ENCODE measurements around the gene ATF6B.

Gene ATF6B

DNA sequence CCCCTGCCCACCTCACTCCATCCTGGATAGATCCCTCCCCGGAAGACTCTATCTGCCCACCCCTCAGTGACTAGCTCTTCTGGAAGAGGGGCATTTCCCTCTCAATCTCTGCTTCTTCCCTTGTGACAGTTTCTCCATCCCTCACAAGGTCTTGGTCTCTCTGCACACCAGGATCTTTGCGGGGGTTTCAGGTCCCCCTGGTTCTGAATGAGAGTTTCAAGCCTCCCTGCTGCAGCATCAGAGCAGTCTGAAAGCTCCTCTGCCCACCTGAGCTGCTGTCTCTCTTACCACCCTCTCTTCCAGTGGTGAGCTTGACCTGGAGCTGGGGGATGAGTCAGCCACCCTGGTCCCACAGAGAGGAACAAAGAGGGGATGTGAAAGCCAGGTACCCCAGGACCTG is 43.3 kb downstream of the ATF6B start:
- no peak for TF ChIP-seq CTCF (IDR thresholded peaks at IDR 0.05)

DNA sequence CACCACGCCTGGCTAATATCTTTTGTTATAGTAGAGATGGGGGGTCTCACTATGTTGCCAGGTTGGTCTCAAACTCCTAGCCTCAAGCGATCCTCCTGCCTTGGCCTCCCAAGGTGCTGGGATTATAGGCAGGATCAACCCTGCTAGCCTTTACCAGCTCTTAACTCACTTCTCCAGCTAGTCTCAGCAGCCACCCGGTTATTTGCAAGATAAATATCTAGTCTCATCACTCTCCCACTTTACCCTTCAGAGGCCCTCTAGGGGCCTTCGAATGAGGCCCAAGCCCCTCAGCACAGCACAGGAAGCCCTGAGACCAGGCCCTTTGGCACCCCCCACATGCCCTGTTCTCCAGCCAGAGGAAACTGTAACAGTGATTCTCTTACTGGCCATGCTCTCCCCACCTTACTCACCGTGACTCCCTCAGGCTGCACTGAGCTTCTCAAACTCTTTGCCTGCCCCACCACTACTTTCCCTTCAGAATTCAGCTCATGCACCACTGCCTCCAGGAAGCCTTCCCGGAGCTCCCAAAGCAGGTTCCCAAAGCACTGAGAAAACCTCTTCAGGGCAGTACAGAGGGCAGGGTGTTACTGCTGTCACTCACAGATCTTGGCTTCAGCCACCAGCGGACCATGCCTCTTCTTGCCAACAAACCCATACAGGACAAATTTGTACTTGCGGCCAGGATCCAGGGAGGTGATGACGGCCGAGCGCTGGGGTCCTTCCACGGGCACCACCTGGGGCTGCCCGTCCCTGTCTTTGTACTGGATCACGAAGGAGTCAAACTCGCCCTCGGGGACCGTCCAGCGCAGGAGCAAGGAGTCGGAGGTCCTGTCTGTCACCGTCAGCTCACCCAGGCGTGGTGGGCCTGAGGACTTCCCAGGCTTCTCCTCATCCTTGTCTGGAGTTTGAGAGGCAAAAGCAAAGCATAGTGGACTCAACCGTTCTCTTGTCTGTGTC is 44.0 kb downstream of the ATF6B start:
- no peak for TF ChIP-seq CTCF (IDR thresholded peaks at IDR 0.05)

DNA sequence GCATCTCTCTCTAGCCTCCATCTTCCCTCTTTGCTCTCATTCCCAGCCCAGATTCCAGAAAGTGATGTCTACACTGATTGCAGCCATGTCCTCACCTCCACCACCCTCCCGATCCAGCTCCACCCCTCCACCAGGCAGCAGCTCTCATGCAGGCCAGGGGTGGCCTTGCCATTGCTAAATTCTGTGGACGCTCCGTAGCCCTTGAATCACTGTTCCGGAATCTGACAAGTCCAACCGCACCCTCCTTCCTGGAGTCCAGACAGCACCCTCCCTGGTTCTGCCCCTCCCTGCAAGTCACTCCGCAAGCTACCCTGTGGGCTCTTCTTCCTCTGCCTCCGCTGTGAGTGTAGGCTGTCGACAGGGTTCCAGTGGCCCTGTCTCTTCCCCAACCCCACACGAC is 45.1 kb downstream of the ATF6B start:
- TF ChIP-seq CTCF (IDR thresholded peaks at IDR 0.05), result no peak

GRCh38 chr6:32082478-32082877 is 45.6 kb downstream of the ATF6B start:
- TF ChIP-seq CTCF (IDR thresholded peaks at IDR 0.05), result no peak

DNA sequence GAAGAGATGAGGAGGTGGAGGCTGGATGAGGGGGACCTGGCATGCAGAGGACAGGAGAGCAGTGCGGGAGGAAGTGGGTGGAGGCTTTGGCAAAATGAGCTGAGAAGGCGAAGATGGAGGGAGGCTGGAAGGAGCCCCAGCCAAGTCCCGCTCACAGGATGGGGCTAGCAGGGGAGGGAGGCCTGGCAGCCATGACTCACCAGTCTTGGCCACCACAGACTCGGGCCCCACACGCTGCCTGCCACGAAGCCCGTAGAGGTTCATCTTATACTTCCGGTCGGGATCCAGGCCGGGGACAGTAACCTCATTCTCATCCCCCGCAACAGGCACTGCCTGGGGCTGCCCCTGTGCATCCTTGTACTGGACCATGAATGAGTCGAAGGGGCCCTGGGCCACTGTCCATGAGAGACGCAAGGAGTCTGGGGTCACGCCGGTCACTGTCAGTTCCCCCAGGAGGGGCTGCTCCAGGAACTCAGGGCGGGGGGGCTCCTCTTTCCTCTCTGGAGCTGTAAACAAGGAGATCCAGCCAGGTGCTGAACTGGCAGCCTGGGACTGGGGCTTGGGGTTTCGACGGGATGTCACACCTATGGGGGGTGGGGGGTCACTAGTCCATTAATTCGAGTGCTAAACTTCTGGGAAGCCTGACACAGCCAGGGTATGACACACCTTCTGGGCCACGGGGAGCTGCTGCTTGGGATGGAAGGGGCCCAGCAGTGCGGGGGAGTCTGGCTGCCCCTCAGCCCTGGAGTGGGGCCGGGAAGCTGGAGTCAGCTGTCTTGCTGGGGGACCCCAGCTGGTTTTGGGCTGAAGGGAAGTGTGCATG is 46.7 kb downstream of the ATF6B start:
- TF ChIP-seq CTCF (IDR thresholded peaks at IDR 0.05), result no peak

- TF ChIP-seq CTCF (IDR thresholded peaks at IDR 0.05), result no peak
Measured at GRCh38 chr6:32079566-32080290, 48.3 kb downstream of the ATF6B start.

DNA sequence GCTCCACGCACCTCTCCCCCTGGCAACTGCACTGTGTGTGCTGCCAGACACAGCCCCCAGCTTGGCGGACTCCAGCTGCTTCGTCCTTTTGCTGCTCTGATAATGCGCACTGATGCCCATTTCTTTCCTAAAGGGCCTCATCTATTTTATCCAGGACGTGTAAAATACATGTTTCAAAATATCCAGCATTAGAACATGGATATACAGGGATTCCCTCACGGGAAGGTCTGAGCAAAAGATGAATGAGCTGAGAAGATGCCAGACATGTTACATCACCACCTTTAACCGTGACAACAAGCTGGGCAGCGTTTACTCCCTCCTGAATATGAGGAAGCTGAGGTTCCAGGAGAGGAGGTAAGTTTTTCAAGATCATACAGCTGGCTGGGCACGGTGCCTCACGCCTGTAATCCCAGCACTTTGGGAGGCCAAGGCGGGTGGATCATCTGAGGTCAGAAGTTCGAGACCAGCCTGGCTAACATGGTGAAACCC is 51.7 kb downstream of the ATF6B start:
- no peak for TF ChIP-seq CTCF (IDR thresholded peaks at IDR 0.05)
